Measurements from ENCODE around the gene XKR8.
"Not testable (repeated sequence)": the region's sequence is repeated elsewhere in the genome, so short reads cannot be mapped to it uniquely, and the experiment has no call there.

Gene XKR8

GRCh38 chr1:27994060-27994459 lies 34.3 kb downstream of the XKR8 start:
- DNase-seq: no peak

GRCh38 chr1:27994526-27994925 lies 34.8 kb downstream of the XKR8 start:
- DNase-seq: not testable (repeated sequence)

GRCh38 chr1:27999055-27999454 lies 39.3 kb downstream of the XKR8 start:
- DNase-seq: no peak

GRCh38 chr1:28002600-28002999 lies 42.8 kb downstream of the XKR8 start:
- DNase-seq: no peak

- DNase-seq: not testable (repeated sequence)
Observed at GRCh38 chr1:28003117-28003516, 43.3 kb downstream of the XKR8 start.

GRCh38 chr1:28010969-28011368 lies 51.2 kb downstream of the XKR8 start:
- DNase-seq: no peak

Measured in activated effector memory CD4-positive, alpha-beta T cell treated with Interleukin-2 at 50 U/mL for 16 hours (primary cell).